K562 (cell line): Measurements from ENCODE around the gene LRRC8A. TPM values are rescaled to one million over a fixed set of nuclear protein-coding genes. Genes with fewer than 3 reads are reported as not detected.
A peak's percentile ranks its signal among the peaks of the same experiment; 100 is the strongest.

Experiments
- BACH1 ChIP-seq: fragments of 200-800 bp; sonication (Bioruptor generic); IDR thresholded peaks from 2 replicates; pipeline ENCODE4 v1.6.1; 2016; ENCODE audit warnings: missing genetic modification characterization, missing compliant biosample characterization
- HIVEP1 ChIP-seq: fragments of 250-450 bp; sonication (Bioruptor Pico); IDR thresholded peaks from 2 replicates; pipeline ENCODE4 v1.4.0; 2020; ENCODE audit warnings: mild to moderate bottlenecking
- NUFIP1 ChIP-seq: fragments of 450-650 bp; IDR thresholded peaks from 2 replicates; pipeline ENCODE4 v1.6.1; 2018; ENCODE audit not compliant: partially characterized antibody
- SMC3 ChIP-seq: conservative IDR thresholded peaks from 2 replicates; pipeline ENCODE4 v1.6.1; 2011; ENCODE audit warnings: low read depth, low read length, improper control_type of control experiment; ENCODE audit not compliant: insufficient read depth
- STAT5A ChIP-seq: IDR thresholded peaks from 2 replicates; pipeline ENCODE4 v1.6.1; 2012; ENCODE audit warnings: low read length, inconsistent platforms, borderline replicate concordance
- TBP ChIP-seq: optimal IDR thresholded peaks from 2 replicates; pipeline ENCODE3; 2011; ENCODE audit warnings: low read depth, low read length, improper control_type of control experiment
- TCF7 ChIP-seq: sonication (generic); IDR thresholded peaks from 2 replicates; pipeline ENCODE4 v1.6.1; 2016; ENCODE audit warnings: antibody characterized with exemption, borderline replicate concordance
- ZNF140 ChIP-seq: fragments of 250-450 bp; sonication (Bioruptor Pico); IDR thresholded peaks from 2 replicates; pipeline ENCODE4 v1.8.0; 2021; ENCODE audit warnings: moderate library complexity, mild to moderate bottlenecking, inconsistent platforms
- ZNF431 ChIP-seq: sonication (generic); formaldehyde crosslinking; IDR thresholded peaks from 2 replicates; pipeline ENCODE4 v1.8.0; 2022; ENCODE audit warnings: mild to moderate bottlenecking, missing genetic modification reagents
- polyA plus RNA-seq, 8 experiments: library from polyadenylated mRNA; depleted of rRNA in 4 of 8; stranded (reverse) in 5 of 8; unstranded in 3 of 8; fragments of >200 nt; fragmentation: Nextera tagmentation in 2 of 8; fragmentation: Illumina TruSeq in 1 of 8; extraction: Ambion mirVana in 2 of 8; extraction: Trizol in 1 of 8; gene quantifications; 2 replicates each; pipeline versions ENCODE4 v1.2.1 to v1.2.3, GENCODE V29; 2011 to 2014; ENCODE audit warnings: inconsistent platforms in 1 of 8, missing spikeins in 1 of 8
- total RNA-seq, 7 experiments: library from RNA; depleted of rRNA in 6 of 7; stranded (reverse); fragments of >200 nt in 6 of 7; fragmentation: Illumina TruSeq in 2 of 7; extraction: Trizol in 2 of 7; gene quantifications; 2 replicates each; pipeline versions ENCODE4 v1.2.1 to v1.2.3, GENCODE V29; 2011 to 2021; ENCODE audit warnings: low replicate concordance in 1 of 7
- TF ChIP-seq, protein P1 (sequence below): sonication (generic); formaldehyde crosslinking; IDR thresholded peaks from 2 replicates; pipeline ENCODE4 v1.8.0; 2022; ENCODE audit warnings: mild to moderate bottlenecking, missing genetic modification reagents
- TF ChIP-seq, protein P2 (sequence below), 2 experiments: fragments of 450-650 bp in 1 of 2; sonication (generic) in 1 of 2; formaldehyde crosslinking in 1 of 2; IDR thresholded peaks; 2 replicates each; pipeline versions ENCODE4 v1.7.1 to v1.9.0; 2016 to 2022; ENCODE audit warnings: inconsistent platforms in 1 of 2, mild to moderate bottlenecking in 1 of 2, missing genetic modification reagents in 1 of 2

The LRRC8A gene
- total and polyA plus RNA-seq, 9 of the 15 experiments (the other 6 are each of a cell fraction or from before 2014, with no cell fraction given) = 2.9 to 24.7 (median 8.9) TPM

DNA sequence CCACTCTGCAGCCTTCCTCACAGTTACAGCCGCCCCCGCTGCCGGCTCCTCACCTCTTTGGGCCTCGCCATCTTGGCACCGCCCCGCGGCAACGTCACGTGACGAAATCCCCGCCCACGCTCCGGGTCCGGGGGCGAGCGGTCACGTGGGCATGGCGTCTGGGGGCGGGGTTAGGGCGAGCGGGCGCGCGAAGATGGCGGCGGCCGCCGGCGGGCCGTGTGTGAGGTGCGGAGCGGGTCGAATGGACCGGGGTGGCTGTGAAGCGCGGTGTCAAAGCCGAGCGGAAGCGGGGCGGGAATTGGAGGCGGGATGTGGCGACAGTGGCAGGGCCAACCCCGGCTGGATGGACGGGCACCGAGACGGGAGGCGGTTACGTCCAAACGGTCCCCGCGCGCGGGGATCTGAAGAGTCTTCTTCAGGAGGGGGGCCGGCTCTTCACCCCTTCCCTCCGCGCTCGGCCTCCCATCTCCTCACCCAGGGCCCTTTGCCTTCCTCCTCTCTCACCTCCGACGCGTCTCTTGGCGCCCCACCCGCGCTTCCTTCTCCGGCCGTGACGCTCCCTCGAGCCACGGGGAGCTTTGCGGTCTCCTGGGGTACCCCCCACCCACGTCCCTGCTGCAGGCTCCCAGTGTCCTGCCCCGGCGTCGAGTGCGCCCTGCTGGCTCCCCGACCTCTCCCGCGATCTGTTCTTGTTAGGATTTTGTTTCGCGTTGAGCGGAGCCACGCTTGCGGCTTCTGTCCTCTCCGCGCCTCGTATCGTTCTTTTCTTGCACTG lies 65.8 kb downstream of the LRRC8A start, which contains the start of the genes DOLK and NUP188 (continued):
- TF ChIP-seq TBP (peak; percentile 93), HIVEP1 (no peak), SMC3 (no peak), TCF7 (0 out of 2 replicates have a peak, but pooled peaks have one; percentile 22), BACH1 (tag) (no peak), ZNF140 (no peak), ZNF431 (CRISPR knock-in tag) (0 out of 2 replicates have a peak, but pooled peaks have one; percentile 31), STAT5A (no peak), NUFIP1 (no peak)
- TF ChIP-seq, protein P1, sequence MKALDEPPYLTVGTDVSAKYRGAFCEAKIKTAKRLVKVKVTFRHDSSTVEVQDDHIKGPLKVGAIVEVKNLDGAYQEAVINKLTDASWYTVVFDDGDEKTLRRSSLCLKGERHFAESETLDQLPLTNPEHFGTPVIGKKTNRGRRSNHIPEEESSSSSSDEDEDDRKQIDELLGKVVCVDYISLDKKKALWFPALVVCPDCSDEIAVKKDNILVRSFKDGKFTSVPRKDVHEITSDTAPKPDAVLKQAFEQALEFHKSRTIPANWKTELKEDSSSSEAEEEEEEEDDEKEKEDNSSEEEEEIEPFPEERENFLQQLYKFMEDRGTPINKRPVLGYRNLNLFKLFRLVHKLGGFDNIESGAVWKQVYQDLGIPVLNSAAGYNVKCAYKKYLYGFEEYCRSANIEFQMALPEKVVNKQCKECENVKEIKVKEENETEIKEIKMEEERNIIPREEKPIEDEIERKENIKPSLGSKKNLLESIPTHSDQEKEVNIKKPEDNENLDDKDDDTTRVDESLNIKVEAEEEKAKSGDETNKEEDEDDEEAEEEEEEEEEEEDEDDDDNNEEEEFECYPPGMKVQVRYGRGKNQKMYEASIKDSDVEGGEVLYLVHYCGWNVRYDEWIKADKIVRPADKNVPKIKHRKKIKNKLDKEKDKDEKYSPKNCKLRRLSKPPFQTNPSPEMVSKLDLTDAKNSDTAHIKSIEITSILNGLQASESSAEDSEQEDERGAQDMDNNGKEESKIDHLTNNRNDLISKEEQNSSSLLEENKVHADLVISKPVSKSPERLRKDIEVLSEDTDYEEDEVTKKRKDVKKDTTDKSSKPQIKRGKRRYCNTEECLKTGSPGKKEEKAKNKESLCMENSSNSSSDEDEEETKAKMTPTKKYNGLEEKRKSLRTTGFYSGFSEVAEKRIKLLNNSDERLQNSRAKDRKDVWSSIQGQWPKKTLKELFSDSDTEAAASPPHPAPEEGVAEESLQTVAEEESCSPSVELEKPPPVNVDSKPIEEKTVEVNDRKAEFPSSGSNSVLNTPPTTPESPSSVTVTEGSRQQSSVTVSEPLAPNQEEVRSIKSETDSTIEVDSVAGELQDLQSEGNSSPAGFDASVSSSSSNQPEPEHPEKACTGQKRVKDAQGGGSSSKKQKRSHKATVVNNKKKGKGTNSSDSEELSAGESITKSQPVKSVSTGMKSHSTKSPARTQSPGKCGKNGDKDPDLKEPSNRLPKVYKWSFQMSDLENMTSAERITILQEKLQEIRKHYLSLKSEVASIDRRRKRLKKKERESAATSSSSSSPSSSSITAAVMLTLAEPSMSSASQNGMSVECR (CRISPR knock-in tag) = peak; percentile 68
- TF ChIP-seq, protein P2, sequence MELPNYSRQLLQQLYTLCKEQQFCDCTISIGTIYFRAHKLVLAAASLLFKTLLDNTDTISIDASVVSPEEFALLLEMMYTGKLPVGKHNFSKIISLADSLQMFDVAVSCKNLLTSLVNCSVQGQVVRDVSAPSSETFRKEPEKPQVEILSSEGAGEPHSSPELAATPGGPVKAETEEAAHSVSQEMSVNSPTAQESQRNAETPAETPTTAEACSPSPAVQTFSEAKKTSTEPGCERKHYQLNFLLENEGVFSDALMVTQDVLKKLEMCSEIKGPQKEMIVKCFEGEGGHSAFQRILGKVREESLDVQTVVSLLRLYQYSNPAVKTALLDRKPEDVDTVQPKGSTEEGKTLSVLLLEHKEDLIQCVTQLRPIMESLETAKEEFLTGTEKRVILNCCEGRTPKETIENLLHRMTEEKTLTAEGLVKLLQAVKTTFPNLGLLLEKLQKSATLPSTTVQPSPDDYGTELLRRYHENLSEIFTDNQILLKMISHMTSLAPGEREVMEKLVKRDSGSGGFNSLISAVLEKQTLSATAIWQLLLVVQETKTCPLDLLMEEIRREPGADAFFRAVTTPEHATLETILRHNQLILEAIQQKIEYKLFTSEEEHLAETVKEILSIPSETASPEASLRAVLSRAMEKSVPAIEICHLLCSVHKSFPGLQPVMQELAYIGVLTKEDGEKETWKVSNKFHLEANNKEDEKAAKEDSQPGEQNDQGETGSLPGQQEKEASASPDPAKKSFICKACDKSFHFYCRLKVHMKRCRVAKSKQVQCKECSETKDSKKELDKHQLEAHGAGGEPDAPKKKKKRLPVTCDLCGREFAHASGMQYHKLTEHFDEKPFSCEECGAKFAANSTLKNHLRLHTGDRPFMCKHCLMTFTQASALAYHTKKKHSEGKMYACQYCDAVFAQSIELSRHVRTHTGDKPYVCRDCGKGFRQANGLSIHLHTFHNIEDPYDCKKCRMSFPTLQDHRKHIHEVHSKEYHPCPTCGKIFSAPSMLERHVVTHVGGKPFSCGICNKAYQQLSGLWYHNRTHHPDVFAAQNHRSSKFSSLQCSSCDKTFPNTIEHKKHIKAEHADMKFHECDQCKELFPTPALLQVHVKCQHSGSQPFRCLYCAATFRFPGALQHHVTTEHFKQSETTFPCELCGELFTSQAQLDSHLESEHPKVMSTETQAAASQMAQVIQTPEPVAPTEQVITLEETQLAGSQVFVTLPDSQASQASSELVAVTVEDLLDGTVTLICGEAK (IDR thresholded peaks at IDR 0.05) = peak; percentile 42
- TF ChIP-seq, protein P2 (CRISPR knock-in tag; IDR thresholded peaks at IDR 0.05) = no peak
